GM08714 (cell line): ENCODE measurements around the gene FSD1L.

Experiments
- H3K4me3 ChIP-seq: fragments of 200-500 bp; sonication (Bioruptor generic); 2 replicates; pipeline ENCODE4 v1.5.1; 2014; ENCODE audit warnings: mild to moderate bottlenecking, low read length, inconsistent platforms
- ZNF274 ChIP-seq: IDR thresholded peaks from 2 replicates; pipeline ENCODE4 v1.6.1; 2012; ENCODE audit warnings: mild to moderate bottlenecking, low read depth, low read length

Gene FSD1L

DNA sequence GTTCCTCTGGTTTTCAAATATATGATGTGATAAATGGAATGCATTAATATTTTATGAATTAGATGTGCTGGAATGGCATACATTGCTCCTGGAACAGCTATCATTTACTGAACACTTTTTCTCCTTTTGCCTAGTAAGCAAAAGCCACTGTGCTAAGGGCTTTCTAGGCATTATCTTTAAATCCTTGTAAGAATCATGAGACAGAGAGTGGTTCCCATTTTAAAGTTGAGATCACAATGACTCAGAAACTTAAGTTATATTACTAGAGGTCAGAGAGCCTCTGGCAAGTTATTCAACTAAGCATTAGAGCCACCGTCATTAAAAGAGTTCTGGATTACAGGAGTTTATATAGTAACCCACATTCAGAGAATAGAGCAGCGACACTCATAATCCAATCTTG lies 26.7 kb upstream of the FSD1L start:
- no peak overlapping the region for H3K4me3 ChIP-seq
- TF ChIP-seq ZNF274: no peak

DNA sequence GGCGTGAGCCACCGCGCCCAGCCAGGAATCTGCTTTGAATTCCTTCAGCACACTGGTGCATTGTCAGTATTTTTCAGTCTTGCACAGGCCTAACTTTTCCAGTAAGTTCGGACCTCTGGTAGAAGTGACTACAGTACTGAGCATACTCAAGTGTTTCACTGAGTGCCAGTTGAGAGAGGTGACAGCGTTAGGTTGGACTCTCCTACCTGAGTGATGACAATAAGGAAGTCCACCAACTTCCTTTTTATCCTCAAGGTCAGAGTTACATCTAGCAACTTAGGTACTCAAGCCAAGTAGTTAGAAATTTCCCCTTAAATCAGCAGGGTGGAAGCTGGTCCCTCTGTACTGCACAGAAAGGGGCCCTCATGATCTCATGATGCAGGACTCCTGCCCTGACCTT lies 26.0 kb upstream of the FSD1L start:
- TF ChIP-seq ZNF274: no peak
- no peak overlapping the region for H3K4me3 ChIP-seq

DNA sequence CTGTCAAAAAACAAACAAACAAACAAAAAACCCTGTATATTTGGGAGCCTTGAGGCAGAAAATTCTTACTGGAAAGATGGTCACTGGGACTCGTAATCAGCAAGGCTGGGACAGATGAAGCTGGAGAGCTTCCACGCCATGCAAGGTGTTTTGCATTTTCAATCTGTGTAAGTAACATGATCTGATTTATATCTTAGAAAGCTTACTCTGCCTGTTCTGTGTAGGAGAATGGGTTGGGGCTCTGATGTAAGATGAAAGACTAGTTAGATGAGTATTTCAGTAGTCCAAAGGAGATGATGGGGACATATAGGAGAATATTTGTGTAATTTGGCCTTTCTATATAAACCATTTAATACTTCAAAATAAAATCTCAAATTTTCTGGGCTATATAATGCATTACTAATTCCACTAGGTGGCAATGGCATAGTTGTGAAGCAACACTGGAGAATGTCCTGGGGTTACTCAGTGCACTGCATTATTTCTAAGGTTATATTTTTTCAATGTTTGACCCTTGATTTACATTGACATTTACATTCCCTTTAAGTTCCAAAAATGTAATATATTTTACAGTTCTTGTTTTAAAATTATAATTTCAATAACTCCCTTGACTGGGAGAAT lies 21.9 kb upstream of the FSD1L start:
- TF ChIP-seq ZNF274: no peak
- no peak overlapping the region for H3K4me3 ChIP-seq

DNA sequence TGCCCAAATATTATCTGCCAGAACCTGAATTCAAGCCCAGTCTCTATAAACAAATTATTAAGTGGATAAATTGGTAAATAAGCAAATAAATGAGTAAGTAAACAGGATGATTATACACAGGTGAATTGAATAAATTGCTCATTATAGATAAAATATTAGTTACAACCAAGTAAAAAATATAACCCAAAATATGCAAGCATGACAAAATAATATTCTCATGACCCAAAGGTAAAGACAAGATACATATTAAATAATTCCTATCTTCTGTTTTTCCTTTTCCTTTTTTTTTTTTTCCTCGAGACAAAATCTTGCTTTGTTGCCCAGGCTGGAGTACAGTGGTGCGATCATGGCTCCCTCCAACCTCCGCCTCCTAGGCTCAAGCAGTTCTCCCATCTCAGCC lies 21.2 kb upstream of the FSD1L start:
- TF ChIP-seq ZNF274: no peak
- no peak overlapping the region for H3K4me3 ChIP-seq

DNA sequence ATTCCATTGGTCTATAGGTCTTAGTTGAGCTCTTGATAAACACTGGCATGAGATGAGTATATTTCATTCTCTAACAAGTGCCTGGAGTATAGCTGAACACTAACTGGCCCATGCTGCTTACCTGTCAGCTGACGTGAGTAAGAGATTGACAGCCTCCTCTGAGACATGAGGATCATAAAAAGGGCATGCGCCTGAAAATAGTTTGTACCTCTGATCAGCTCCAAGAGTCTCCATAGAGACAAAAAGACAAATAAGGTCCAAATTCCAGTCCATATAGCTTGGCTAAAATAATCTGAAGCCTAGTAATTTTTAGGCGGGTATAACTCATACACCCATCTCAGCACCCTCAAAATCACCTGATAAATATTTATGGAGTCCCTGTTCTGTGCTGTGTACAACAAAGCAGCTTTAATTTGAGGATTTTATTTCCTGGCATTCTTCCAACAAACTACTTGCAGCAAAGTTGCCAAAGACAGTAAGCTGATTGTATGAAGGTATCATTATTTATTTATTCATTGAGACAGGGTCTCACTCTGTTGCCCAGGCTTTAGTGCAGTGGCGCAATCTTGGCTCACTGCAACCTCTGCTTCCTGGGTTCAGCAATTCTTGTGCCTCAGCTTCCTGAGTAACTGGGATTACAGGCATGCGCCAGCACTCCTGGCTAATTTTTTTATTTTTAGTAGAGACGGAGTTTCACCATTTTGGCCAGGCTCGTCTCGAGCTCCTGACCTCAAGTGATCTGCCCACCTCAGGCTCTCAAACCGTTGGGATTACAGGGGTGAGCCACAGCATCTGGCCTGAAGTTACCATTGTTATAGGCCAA lies 16.2 kb upstream of the FSD1L start:
- no peak overlapping the region for H3K4me3 ChIP-seq
- TF ChIP-seq ZNF274: no peak

- no peak overlapping the region for H3K4me3 ChIP-seq
- no peak for TF ChIP-seq ZNF274
Observed at GRCh38 chr9:105432247-105432842, 15.5 kb upstream of the FSD1L start.

GRCh38 chr9:105435453-105435852 lies 12.4 kb upstream of the FSD1L start:
- TF ChIP-seq ZNF274: no peak
- H3K4me3 ChIP-seq: no peak overlapping the region

GRCh38 chr9:105436783-105437182 lies 11.1 kb upstream of the FSD1L start:
- TF ChIP-seq ZNF274: no peak
- H3K4me3 ChIP-seq: no peak overlapping the region

- no peak overlapping the region for H3K4me3 ChIP-seq
Observed at GRCh38 chr9:105437704-105438103, 10.1 kb upstream of the FSD1L start.

DNA sequence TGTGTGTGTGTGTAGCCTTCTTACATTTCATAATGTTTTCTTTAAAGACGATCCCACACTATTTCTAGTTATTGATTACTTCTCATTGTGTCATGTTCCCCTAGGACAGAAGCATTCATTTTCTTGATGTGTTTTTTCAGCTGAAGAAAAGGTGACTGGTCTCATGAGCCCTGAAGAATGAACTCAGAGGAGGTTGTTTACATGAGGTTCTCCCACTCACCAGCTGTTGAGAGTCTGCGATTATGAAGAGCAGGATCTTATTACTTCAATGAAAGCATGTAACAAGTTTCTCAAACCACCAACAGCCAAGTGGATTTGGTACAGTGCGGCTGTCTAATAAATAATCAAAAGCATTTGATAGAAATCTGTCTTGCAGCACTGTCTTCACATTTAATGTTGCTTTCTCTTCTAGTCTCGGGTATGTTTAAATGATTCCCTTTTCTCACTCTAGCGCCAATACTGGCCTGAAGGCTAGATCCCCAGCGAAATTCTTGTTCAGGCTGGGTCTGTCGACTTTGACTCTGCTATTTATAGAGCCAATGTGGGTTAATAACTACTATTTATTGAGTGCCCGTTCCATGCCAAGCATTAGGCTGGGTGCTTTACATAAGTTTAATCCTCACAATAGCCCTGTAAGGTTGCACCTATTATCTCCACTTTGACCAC lies 9.6 kb upstream of the FSD1L start:
- no peak overlapping the region for H3K4me3 ChIP-seq
- no peak for TF ChIP-seq ZNF274

More at GRCh38 chr9:105437704-105438103, 10.1 kb upstream of the FSD1L start:
- no peak for TF ChIP-seq ZNF274

DNA sequence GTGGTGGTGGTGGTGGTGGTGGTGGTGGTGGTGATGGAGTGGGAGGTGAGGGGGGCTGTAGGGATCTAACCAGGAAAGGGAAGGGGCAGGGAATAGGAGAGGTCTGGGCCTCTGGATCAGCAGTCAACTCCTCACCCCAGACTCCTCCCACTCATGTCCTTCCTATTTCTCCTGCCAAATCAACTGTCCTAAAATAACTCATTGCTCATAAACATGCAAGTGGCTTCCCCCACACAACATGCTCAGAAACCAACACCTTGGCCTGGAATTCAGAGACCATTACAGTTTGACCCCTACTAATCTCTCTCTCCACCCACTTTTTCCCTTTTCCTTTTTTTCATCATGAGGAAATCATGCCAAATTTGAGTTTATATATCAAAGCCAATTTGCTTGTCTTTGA lies 8.4 kb upstream of the FSD1L start:
- no peak overlapping the region for H3K4me3 ChIP-seq
- no peak for TF ChIP-seq ZNF274

DNA sequence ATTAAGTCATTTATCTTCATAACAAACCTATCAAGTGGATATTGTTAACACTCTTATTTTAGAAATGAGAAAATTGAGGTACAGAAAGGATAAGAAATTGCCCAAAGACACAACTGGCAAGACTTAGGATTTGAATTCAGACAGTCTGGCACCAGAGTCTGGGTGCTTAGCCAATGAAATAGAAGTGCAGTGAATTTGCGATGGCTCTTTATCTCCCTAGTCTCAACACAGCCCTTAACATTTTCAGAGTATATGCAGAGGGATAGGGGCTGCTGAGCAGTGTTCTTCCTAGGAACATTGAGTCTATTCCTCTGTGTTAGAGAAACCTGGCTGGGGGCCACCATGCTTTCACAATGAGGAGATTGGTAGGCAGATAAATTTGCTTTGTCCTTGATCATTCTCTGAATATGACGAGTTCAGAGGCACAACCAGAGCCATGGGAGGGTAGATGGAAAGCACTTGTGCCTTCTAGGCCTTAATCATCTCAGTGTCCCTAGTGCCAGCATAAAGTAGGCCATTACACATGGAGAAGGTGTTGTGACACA lies 6.1 kb upstream of the FSD1L start:
- H3K4me3 ChIP-seq: no peak overlapping the region
- TF ChIP-seq ZNF274: no peak

- no peak for TF ChIP-seq ZNF274
- no peak overlapping the region for H3K4me3 ChIP-seq
Observed at GRCh38 chr9:105443121-105443520, 4.7 kb upstream of the FSD1L start.

DNA sequence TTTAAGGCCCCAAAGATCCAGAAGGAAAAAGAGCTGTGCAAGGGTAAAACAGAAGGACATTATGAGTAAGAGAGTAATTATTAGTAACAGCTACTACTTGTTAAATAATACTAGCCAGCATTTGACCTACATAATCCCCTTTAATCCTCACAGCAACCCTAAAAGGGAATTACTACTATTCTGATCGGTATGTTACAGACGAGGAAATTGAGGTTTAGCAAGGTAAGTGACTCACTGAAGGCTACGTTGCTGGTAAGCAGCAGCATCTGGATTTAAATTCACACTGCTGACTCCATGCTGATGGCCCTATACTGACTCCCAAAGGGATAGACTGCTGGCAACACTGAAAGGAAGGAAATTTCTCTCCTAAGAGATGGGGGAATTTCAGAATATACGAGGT lies 3.7 kb upstream of the FSD1L start:
- no peak for TF ChIP-seq ZNF274
- no peak overlapping the region for H3K4me3 ChIP-seq

DNA sequence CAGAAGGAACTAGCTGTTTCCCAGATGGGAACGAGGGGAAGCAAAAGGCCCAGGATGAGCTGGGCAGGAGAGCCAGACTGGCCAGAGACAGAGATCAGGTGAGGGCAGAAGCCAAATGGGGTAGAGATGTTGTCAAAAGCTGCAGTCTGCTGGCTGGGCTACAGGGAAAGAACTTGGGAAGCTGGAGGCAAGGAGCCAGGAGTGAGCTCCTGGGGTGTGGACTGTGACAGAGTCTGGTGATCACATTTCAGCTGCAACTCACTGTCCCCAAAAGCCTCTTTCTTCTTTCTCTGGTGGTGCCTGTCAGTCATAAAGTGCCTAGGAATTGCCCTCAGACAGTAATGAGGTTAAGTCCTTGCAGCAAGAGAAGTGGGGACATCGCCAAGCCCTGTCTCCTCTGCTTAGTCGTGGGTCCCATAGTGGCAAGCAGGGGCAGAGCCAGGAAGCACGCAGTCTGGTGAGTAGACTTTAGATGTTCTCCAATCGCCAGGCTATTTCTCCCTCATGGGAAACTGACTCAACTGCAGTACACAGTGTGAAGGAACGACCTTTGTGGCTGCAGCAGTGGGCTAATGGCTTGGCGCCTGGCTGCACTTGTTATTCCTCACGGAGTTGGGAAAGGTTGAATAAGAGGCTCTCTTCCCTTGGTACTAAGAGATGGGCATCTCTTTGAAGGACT lies 2.5 kb upstream of the FSD1L start:
- TF ChIP-seq ZNF274: no peak
- H3K4me3 ChIP-seq: no peak overlapping the region
